Islet of Langerhans (tissue), 1 donor: Measurements from ENCODE around the gene TUBA8.
"Not testable (repeated sequence)": the region's sequence is repeated elsewhere in the genome, so short reads cannot be mapped to it uniquely, and the experiment has no call there.

Source experiments
- FAIRE-seq: peaks from one replicate; lab custom pipeline; 2011; peaks lifted over from hg19 to GRCh38; lab: Jason Lieb, UNC

Gene TUBA8

GRCh38 chr22:18173441-18173840 is 62.8 kb downstream of the TUBA8 start:
- FAIRE-seq = not testable (repeated sequence)
